Gastrocnemius medialis (tissue), 4 donors: ENCODE results near the gene PRR23C. TPM values are rescaled to one million over a fixed set of nuclear protein-coding genes. Genes with fewer than 3 reads are reported as not detected.

Experiments used
- ATAC-seq, 2 donors: fragments of 150-250 bp; one replicate each; pipeline ENCODE4 v1.9.1; 2016
- DNase-seq, 2 donors: peaks; one replicate each; pipeline ENCODE4 v3.0.0-alpha.2; 2019
- H3K27ac ChIP-seq, 4 donors: fragments of 200-600 bp; sonication (generic); 1 replicate in 1 of 4; 2 replicates in 3 of 4; pipeline ENCODE4 v1.5.1; 2016 to 2018; ENCODE audit warnings: mild to moderate bottlenecking in 2 of 4, moderate library complexity in 1 of 4
- H3K27me3 ChIP-seq, 3 donors: fragments of 200-600 bp; sonication (generic) in 2 of 3; 1 replicate in 1 of 3; 2 replicates in 2 of 3; pipeline versions ENCODE4 v1.5.1 to v1.6.0; 2016 to 2019; ENCODE audit warnings: mild to moderate bottlenecking in 1 of 3, moderate library complexity in 1 of 3
- H3K36me3 ChIP-seq, 2 donors: fragments of 200-600 bp; sonication (generic) in 1 of 2; one replicate each; pipeline ENCODE4 v1.5.1; 2017 to 2018
- H3K4me1 ChIP-seq, 2 donors: fragments of 200-600 bp; sonication (generic) in 1 of 2; one replicate each; pipeline ENCODE4 v1.5.1; 2016 to 2017; ENCODE audit warnings: mild to moderate bottlenecking in 2 of 2
- H3K4me3 ChIP-seq, 4 donors: fragments of 200-600 bp; sonication (generic) in 3 of 4; 1 replicate in 1 of 4; 2 replicates in 3 of 4; pipeline ENCODE4 v1.5.1; 2016 to 2019; ENCODE audit warnings: mild to moderate bottlenecking in 2 of 4
- H3K9me3 ChIP-seq, 3 donors: fragments of 200-600 bp; sonication (generic) in 2 of 3; 1 replicate in 1 of 3; 2 replicates in 2 of 3; pipeline ENCODE4 v1.5.1; 2016 to 2019
- CTCF ChIP-seq, 5 experiments: fragments of 450-650 bp in 3 of 5; fragments of 200-600 bp in 2 of 5; sonication (generic) in 2 of 5; IDR thresholded peaks in 4 of 5; conservative IDR thresholded peaks in 1 of 5; 1 replicate in 4 of 5; 2 replicates in 1 of 5; pipeline ENCODE4 v1.5.1; 2016 to 2019; ENCODE audit warnings: antibody characterized with exemption in 5 of 5, mild to moderate bottlenecking in 3 of 5, moderate library complexity in 3 of 5
- POLR2A ChIP-seq, 2 donors: fragments of 450-650 bp; IDR thresholded peaks; one replicate each; pipeline ENCODE4 v1.6.1; 2017; ENCODE audit warnings: antibody characterized with exemption in 2 of 2, mild to moderate bottlenecking in 2 of 2, moderate library complexity in 2 of 2
- in situ Hi-C, 4 donors: fragments of 200-750 bp; cut with MboI; loops; one replicate each; pipeline versions ENCODE4 v1.15.0 to v1.8.0; 2017; ENCODE audit warnings: low sequenced_read_pairs in 4 of 4
- intact Hi-C: fragments of 100-400 bp; cut with DNase I; formaldehyde crosslinking; loops from one replicate; pipeline ENCODE4 v1.15.1; 2023; ENCODE audit warnings: low total_unique reads
- total RNA-seq, 4 donors: library from RNA; depleted of rRNA; stranded (reverse); fragments of >200 nt; gene quantifications; one replicate each; pipeline versions ENCODE4 v1.1.0 to v1.2.3, GENCODE V29; 2016

The PRR23C gene
- total RNA-seq, 4 donors from 2014 or later = not detected

GRCh38 chr3:139020868-139021234 lies 23.8 kb downstream of the PRR23C start, which contains the start of gene PRR23B:
Gene PRR23B (minus strand): TSS chr3:139020926. CDS start chr3:139020661, 265 bp downstream.
- intact Hi-C loops = no loop called here
- DNase-seq = no peak
- Histone ChIP-seq H3K36me3 (no peaks in the 10 kb centered on the region), H3K4me3 (no peak within 1 kb of the TSS), H3K27me3 (no peaks in the 10 kb centered on the region), H3K9me3 (no peaks in the 10 kb centered on the region), H3K4me1 (no peaks in the 10 kb centered on the region), H3K27ac (no peak within 1 kb of the TSS)
- in situ Hi-C loops = no loop called here
- no peak for ATAC-seq
- no peak for TF ChIP-seq CTCF (IDR thresholded peaks at IDR 0.05 in 4 of 5, conservative IDR thresholded peaks at IDR 0.05 in 1 of 5)
- no peak for TF ChIP-seq POLR2A (IDR thresholded peaks at IDR 0.05)

- in situ Hi-C loops (no loop called here), intact Hi-C loops (no loop called here)
- ATAC-seq (no peak), DNase-seq (no peak)
- no peak for TF ChIP-seq POLR2A (IDR thresholded peaks at IDR 0.05)
- no peak for TF ChIP-seq CTCF (IDR thresholded peaks at IDR 0.05 in 4 of 5, conservative IDR thresholded peaks at IDR 0.05 in 1 of 5)
- H3K27me3 ChIP-seq = no peaks in the 10 kb centered on the region
- H3K4me1 ChIP-seq = no peaks in the 10 kb centered on the region
- no peak overlapping the region for H3K4me3 ChIP-seq
- no peak overlapping the region for H3K27ac ChIP-seq
- H3K36me3 ChIP-seq = no peaks in the 10 kb centered on the region
- no peaks in the 10 kb centered on the region for H3K9me3 ChIP-seq
These were observed 24.4 kb downstream of the PRR23C start for GRCh38 chr3:139020036-139020867.

GRCh38 chr3:139016430-139017048 lies 28.2 kb downstream of the PRR23C start:
- no peak overlapping the region for H3K27ac ChIP-seq
- TF ChIP-seq POLR2A (IDR thresholded peaks at IDR 0.05) = no peak
- TF ChIP-seq CTCF (IDR thresholded peaks at IDR 0.05 in 4 of 5, conservative IDR thresholded peaks at IDR 0.05 in 1 of 5) = no peak
- H3K4me3 ChIP-seq = no peak overlapping the region
- in situ Hi-C loops (no loop called here), intact Hi-C loops (no loop called here)
- DNase-seq = no peak
- H3K9me3 ChIP-seq = no peaks in the 10 kb centered on the region
- H3K4me1 ChIP-seq = no peaks in the 10 kb centered on the region
- no peak for ATAC-seq
- no peaks in the 10 kb centered on the region for H3K27me3 ChIP-seq
- H3K36me3 ChIP-seq = no peaks in the 10 kb centered on the region

- in situ Hi-C loops = no loop called here
- TF ChIP-seq POLR2A (IDR thresholded peaks at IDR 0.05) (no peak), CTCF (IDR thresholded peaks at IDR 0.05 in 4 of 5, conservative IDR thresholded peaks at IDR 0.05 in 1 of 5) (no peak)
These were observed 38.5 kb downstream of the PRR23C start, which contains the start of gene PRR23A for GRCh38 chr3:139006051-139006716. Gene PRR23A (minus strand): TSS chr3:139006268. CDS start chr3:139006268, 0 bp downstream.

More at GRCh38 chr3:139006051-139006716, 38.5 kb downstream of the PRR23C start, which contains the start of gene PRR23A:
- no peaks in the 10 kb centered on the region for H3K27me3 ChIP-seq
- no peak within 1 kb of the TSS for H3K4me3 ChIP-seq
- no peak for DNase-seq
- intact Hi-C loops = no loop called here
- H3K36me3 ChIP-seq = no peaks in the 10 kb centered on the region
- no peak for ATAC-seq
- no peaks in the 10 kb centered on the region for H3K4me1 ChIP-seq
- H3K9me3 ChIP-seq = peaks cover 0 to 5% (median 0%) of the 10 kb centered on the region in 3 donors
- no peak within 1 kb of the TSS for H3K27ac ChIP-seq
